Sciatic nerve (tissue), 2 donors: Measurements from ENCODE around the gene DNLZ. TPM values are rescaled to one million over a fixed set of nuclear protein-coding genes. Genes with fewer than 3 reads are reported as not detected.
A peak's percentile ranks its signal among the peaks of the same experiment; 100 is the strongest.

Experiments used
- ATAC-seq: fragments of 200-7000 bp; cut with Tn5 transposase; one replicate; pipeline ENCODE4 v1.9.1; 2020; ENCODE audit warnings: mild to moderate bottlenecking, moderate library complexity
- DNase-seq: peaks from one replicate; pipeline ENCODE4 v3.0.0-alpha.2; 2020; ENCODE audit warnings: low spot score
- intact Hi-C: fragments of 100-400 bp; cut with DNase I; formaldehyde crosslinking; loops from one replicate; pipeline ENCODE4 v1.14.2; 2022
- total RNA-seq: library from RNA; stranded (reverse); fragmentation: NEBNext Ultra II Directional; extraction: Animal tissue kit (Norgen Biotek cat#: 25700); gene quantifications from one replicate; pipeline ENCODE4 v1.2.1, GENCODE V29; 2021
- donor health status: DM: no; HTN: no; CAD: no.
- donor health status: DM: no; HTN: no; CAD: no.

The DNLZ gene
- total RNA-seq, 1 donor from 2014 or later: 24.6 TPM

GRCh38 chr9:136398286-136398685 is 34.7 kb upstream of the DNLZ start:
- no peak for ATAC-seq
- intact Hi-C loops: no loop called here
- DNase-seq: no peak

DNA sequence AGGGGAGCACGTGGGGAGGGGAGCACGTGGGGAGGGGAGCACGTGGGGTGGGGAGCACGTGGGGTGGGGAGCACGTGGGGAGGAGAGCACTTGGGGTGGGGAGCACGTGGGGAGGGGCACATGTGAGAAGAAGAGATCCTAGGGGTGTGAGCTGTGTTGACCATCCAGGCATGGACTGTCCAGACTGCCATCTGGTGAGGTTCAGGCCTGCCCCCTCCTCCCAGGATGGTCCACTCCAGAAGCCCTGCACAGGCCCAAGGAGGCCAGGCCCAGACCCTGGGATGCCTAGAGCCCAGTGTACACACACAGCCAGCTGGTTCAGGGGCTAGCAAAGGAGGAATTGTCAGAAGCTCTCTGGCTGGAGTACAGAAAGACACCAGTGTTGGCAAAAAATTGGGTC is 34.1 kb upstream of the DNLZ start:
- intact Hi-C loops: no loop called here
- ATAC-seq (no peak), DNase-seq (no peak)

GRCh38 chr9:136396219-136396515 is 32.6 kb upstream of the DNLZ start:
- ATAC-seq: no peak
- intact Hi-C loops: no loop called here
- no peak for DNase-seq

DNA sequence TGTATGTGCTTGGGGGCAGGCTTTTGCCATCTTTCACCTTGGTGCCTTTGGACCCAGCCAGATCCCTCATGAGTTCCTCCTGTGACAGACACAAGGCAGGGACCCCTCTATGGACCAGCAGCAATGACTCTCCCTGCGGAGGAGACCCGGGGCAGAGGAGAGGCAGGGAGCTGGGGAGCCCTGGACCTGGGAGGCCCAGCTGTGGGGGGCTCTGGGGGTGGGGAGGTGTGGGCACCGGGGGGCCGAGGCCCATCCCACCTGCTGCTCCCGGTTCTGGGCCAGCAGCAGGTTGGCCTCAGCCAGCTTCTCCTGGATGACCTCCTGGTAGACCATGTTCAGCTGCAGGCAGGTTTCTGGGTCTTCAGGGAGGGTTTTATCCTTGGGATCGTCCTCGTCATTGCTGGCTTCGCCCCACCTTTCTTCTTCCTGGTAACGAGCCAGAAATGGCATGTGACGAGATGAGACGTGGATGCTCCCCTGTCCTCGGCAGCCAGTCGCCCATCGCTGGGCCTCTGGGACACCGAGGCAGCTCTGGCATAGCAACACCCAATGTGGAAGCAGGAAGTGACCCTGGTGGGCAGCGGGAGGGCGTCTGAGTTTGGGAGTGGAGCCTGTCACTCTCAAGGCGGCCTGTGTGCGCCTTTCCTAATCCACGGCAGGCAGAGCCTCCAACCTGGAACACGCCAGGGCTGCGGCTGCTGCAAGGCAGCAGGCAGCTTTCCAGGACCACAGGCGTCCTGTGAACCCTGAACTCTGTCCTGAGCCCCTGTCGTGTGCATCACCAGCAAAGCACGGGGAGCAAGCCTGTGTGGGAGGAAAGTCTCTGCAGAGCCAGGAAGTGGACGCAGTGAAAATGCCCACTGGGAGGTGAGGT is 32.0 kb upstream of the DNLZ start:
- intact Hi-C loops: no loop called here
- ATAC-seq: no peak

GRCh38 chr9:136395020-136395340 is 31.4 kb upstream of the DNLZ start:
- DNase-seq (no peak), ATAC-seq (no peak)
- intact Hi-C loops: no loop called here

More for the DNA sequence above, 32.0 kb upstream of the DNLZ start:
- DNase-seq: no peak

DNA sequence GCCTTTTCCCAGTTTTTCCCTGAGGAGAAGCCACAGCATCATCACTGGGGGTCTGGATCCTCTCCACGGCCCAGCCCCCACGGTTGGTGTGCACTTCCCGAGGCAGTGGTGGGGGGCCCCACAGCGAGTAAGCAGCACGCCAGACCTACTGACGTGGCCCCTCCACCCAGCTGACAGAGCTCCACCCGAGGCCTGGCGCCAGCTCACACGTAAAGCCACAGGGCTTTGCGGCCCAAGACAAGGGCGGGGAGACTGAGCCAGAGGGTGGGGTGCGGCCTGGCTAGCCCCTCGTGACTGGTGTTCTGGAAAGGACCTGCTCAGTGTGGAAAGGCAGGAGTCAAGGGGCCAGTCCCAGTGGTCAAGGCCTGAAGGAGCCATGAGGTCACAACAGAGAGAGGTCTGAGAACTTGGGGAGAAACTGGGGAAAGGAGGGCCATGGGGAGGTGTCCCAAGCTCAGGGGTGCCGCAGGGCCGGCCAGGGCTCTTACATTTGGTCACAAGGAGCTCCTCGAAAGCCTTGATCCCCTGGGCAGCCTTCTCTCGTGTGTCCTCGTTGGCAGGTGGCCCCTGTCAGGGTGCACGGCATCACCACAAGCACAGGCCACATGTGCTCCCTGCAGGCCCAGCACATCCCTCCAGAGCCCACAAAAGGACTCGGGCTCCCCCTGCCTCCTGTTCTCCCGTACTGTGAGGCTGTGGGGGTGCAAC is 30.9 kb upstream of the DNLZ start:
- no peak for ATAC-seq
- DNase-seq: no peak
- intact Hi-C loops: no loop called here

DNA sequence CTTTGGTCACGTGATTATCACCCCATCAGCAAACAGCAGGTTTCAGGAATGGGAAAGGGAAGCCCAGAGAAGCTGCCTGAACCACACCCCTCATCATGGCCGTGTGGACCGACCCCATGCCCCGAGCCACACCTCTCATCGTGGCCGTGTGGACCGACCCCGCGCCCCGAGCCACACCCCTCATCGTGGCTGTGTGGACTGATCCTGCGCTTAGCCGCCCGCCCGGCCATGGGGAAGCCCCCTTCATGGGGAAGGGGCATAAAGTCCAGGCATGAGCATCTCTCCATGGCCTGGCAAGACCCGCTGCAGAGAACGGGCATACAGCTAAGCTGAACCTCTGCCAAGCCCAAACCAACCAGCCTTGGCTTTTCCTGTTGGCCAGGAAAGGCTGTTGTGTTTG is 30.0 kb upstream of the DNLZ start:
- intact Hi-C loops: no loop called here
- ATAC-seq (no peak), DNase-seq (no peak)

DNA sequence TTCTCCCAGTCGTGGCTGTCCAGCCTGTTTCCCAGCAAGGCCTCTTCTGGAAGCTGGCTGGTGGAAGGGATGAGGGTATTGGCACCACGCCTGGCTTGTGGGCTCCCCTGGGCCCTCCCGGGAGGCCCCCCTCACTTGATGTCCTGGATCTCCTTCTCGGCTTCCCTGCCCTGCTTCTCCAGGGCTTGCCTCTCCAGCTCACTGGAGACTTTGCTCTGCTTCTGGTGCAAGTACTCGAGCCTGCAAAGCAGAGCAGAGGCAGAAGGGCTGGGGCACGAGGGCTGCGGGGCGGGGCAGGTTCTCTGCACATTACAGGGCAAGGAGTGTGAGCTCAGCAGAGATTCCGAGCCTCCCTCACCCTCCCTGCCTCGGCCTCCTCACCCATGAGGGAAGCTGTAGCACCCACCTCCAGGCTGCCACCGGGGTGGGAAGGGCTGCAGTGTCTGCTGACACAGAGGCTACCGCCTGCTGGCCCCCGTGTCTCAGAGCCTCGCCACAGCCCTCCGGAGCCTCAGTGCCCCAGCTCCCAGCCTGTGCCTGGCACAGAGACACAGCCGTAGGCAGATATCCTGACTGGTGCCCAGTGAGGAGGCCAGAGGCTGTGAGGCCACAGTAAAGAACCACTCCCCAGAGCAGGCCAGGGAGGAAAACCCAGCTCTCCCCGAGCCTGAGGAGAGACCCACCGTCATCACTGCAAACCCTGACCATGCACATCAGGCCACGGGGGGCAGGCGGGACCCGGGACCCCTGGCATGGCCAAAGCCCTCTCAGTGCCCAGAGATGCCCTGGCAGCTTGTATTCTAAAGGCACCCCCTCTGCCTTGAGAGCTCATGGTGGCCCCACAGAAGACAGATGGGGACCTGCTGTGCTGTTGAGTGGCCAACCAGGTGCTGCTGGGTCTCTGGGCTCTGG is 29.2 kb upstream of the DNLZ start:
- intact Hi-C loops: no loop called here
- DNase-seq (no peak), ATAC-seq (peak; percentile 72)

DNA sequence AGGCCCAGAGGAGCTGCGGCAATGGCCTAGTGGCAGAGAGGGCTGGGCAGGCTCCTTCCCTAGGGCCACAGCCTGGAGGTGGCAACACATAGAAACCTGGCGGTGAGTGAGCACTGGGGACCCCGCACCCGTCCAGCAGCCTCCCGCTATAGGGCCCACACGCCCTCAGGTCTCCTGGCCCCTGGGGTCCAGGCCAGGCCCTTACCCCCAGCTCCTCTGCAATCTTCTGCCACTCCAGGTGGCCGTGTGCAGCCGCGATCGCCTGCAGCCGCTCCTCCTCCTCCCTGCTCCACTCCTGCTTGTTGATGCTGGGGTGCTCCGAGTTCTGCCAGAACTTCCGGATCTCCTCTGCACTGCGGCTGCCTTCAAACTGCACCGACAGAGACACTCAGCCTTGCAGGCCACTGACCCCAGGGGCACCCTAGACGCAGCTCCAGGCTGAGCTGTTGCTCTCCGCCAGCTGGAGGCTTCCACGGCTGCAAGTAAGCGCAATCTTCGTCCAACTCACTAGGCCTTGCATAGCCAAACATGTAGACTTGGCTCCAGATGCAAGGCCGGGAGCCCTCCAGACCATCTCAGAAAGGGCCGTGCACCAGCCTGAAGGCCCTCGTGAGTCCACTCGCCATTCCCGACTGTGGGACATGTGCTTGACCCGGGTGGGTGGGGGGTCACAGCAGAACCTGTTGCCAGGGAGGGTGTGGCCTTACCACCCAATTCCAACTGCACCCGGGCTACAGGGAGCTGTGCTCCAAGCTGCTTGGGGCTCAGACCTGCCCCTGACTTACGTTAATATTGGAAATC is 28.4 kb upstream of the DNLZ start:
- intact Hi-C loops: no loop called here
- peak; percentile 13 for ATAC-seq
- DNase-seq: no peak

- ATAC-seq (no peak), DNase-seq (no peak)
- intact Hi-C loops: no loop called here
Measured at GRCh38 chr9:136389396-136389795, 25.9 kb upstream of the DNLZ start.

GRCh38 chr9:136387217-136387616 is 23.7 kb upstream of the DNLZ start:
- intact Hi-C loops: no loop called here
- ATAC-seq (no peak), DNase-seq (no peak)

GRCh38 chr9:136386018-136386417 is 22.5 kb upstream of the DNLZ start:
- DNase-seq (no peak), ATAC-seq (no peak)
- intact Hi-C loops: no loop called here

DNA sequence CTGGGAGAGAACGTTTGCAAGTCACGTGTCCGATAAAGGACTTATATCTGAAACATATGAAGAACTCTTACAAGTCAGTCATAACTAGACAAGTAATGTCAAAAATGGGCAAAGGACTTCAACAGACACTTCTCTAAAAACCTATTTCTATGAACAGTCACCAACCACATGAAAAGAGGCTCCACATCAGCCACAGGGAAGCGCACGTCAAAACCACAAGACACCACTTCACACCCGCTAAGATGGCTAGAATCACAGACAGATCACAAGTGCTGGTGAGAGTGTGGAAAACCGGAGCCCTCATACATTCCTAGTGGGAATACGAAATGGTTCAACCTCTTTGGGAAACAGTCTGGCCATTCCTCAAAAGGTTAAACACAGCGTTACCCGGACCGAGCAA is 21.5 kb upstream of the DNLZ start:
- DNase-seq (no peak), ATAC-seq (no peak)
- intact Hi-C loops: no loop called here

GRCh38 chr9:136383436-136383835 is 19.9 kb upstream of the DNLZ start:
- DNase-seq: no peak
- no peak for ATAC-seq
- intact Hi-C loops: no loop called here

DNA sequence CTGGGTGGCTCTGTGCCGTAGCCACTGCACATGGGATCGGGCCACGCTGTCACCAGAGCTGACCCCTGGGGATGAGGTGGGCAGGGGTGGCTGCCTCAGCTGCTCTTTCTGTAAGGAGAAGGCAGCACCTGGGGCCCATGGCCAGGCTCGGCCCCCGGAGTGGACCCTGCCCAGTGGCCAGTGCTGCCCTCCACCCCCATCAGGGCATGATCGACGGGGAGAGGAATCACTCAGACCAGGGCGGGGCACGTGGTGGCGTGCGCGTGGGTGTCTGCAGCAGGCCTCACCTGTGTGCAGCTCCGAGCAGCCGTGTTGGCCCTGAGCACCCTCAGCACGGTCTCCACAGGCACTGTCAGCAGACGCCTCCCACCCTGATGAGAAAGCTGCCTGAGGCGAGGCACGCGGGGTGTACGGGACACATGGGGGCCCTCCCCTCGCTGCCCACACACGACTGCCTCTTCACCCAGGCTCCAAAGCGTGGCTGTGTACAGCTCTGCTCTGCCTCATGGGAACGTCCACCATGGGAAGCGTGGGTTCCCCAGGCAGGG is 18.5 kb upstream of the DNLZ start:
- intact Hi-C loops: no loop called here
- no peak for ATAC-seq
- no peak for DNase-seq

DNA sequence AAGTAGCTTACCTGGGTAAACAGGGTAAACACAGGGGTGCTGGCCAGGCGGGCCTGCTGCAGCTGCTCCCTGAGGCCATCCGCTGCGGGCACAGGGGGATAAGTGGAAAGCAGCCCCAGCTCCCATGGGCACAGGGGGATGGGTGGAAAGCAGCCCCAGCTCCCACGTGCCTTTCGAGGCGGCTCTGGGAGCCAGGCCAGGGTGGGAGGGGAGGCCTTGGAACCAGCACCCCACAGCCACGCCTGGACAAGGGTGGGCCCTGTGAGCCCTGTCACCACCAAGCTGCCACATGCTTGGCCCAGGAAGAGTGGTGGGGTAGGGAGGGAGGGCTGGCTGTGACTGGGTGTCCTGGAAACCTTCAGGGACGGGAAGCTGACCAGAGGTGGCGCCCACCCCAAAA is 17.8 kb upstream of the DNLZ start:
- ATAC-seq: no peak
- intact Hi-C loops: no loop called here
- no peak for DNase-seq

DNA sequence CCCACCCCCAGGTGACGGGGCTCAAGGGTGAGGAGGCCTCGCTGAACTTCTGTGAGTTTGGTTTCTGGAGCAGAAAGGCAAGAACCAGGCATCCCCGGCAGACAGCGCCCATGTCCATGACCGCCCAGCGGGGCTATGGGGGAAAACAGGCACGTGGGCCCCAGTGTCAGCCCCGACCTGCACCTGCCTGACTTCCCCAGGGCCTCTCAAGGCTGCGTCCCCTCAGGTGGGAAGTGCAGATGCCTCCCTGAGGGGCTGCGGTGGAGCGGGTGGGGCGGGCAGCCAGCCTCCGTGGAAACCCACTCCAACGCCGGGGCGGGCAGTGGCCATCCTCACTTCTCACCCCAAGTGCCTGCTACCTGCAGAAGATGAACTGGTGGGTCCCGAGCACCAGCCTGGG is 16.8 kb upstream of the DNLZ start:
- ATAC-seq (no peak), DNase-seq (no peak)
- intact Hi-C loops: no loop called here

GRCh38 chr9:136379891-136380290 is 16.3 kb upstream of the DNLZ start:
- ATAC-seq (no peak), DNase-seq (no peak)
- intact Hi-C loops: no loop called here

DNA sequence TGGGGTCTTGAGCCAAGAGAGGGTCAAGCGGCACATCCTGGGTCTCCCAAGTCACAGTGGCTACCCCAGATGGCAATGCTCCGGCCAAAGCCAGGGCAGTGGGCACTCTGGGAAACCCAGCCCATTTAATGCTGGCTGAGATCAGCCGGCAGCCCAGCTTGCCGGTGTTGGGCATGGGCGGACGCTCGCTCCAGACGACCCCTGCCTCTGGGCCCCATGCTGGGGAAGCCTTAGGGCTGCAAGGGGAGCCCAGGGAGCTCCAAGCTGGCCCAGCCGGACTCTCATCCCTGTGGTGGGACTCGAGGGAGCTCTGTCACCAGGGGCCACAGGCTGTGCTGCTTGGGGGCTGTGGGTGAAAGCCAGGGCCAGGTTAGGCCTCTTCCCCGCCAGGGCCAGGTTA is 15.9 kb upstream of the DNLZ start:
- intact Hi-C loops: no loop called here
- ATAC-seq: no peak
- no peak for DNase-seq
